ENCODE results near the gene PROSER2. TPM values are rescaled to one million over a fixed set of nuclear protein-coding genes. Genes with fewer than 3 reads are reported as not detected.

The PROSER2 gene
- total and polyA plus RNA-seq, 2 of the 13 experiments (the other 11 are each of a cell fraction or from before 2014, with no cell fraction given): 6.9 to 7.7 TPM

DNA sequence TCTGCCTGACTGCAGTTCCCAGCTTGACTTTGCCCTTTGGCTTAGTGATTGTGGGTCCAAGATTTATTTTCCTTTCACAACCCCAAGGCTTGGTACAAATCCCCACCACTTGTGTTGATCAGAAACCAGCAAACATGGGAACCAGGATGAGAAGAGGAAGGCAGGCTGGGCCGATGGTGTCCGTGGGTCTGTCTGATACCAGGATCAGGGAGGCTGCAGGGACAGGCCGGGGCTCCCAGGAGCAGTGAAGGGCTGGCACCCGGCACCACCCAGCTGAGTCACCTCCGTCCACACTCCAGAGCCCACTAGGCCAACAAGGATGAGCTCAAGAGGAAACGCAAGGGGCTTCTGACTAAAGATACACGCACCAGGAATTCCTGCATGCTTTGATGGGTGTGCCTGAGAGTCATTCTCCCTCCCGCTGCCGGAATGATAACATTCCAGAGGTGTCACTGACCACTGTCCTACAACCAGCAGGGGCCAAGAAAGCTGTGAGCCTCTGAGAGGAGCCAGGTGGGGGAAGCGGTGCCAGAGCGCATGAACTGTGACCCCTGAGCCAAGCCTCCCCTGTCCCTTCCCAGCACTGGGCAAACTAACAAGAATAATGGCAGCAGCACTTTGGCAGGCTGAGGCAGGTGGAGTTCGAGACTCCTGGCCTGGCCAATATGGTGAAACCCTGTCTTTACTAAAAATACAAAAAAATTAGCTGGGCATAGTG lies 29.2 kb upstream of the PROSER2 start (continued):
- TF ChIP-seq ZFP91 (CRISPR knock-in tag; IDR thresholded peaks at IDR 0.05; ENCODE audit: borderline replicate concordance) (peak; percentile 24; the same call in 1 of the 2 replicates), ZNF652 (CRISPR knock-in tag; IDR thresholded peaks at IDR 0.05; ENCODE audit: borderline replicate concordance, low read depth) (no peak), ZKSCAN5 (CRISPR knock-in tag; IDR thresholded peaks at IDR 0.05) (no peak), NCOA2 (CRISPR knock-in tag; IDR thresholded peaks at IDR 0.05) (peak; percentile 37; the same call in 1 of the 2 replicates), FOSL2 (CRISPR knock-in tag; IDR thresholded peaks at IDR 0.05) (peak; percentile 90), ASH2L (IDR thresholded peaks at IDR 0.05; ENCODE audit: insufficient read length, low read depth, low read length) (peak; percentile 21), MAFG (CRISPR knock-in tag; IDR thresholded peaks at IDR 0.05) (no peak), ZBTB26 (CRISPR knock-in tag; IDR thresholded peaks at IDR 0.05; ENCODE audit: borderline replicate concordance) (peak; percentile 17; the same call in 1 of the 2 replicates), SPEN (CRISPR knock-in tag; IDR thresholded peaks at IDR 0.05; ENCODE audit: low read depth) (peak; percentile 53; the same call in 1 of the 2 replicates), NR2F6 (IDR thresholded peaks at IDR 0.05) (peak; percentile 49), NR2F6 (CRISPR knock-in tag; IDR thresholded peaks at IDR 0.05) (peak; percentile 75), ZBTB7B (CRISPR knock-in tag; IDR thresholded peaks at IDR 0.05) (peak; percentile 31; the same call in 1 of the 2 replicates), CBFB (CRISPR knock-in tag; IDR thresholded peaks at IDR 0.05) (no peak), ARID2 (CRISPR knock-in tag; IDR thresholded peaks at IDR 0.05; ENCODE audit: borderline replicate concordance) (0 out of 2 replicates have a peak, but pooled peaks have one; percentile 8), TRIM24 (CRISPR knock-in tag; IDR thresholded peaks at IDR 0.05) (no peak), GABPB1 (CRISPR knock-in tag; IDR thresholded peaks at IDR 0.05) (peak; percentile 41; the same call in 1 of the 2 replicates), SALL1 (CRISPR knock-in tag; IDR thresholded peaks at IDR 0.05) (peak; percentile 80), HNF1A (IDR thresholded peaks at IDR 0.05; ENCODE audit: low read depth) (no peak), HNF1A (CRISPR knock-in tag; IDR thresholded peaks at IDR 0.05; ENCODE audit: borderline replicate concordance) (peak; percentile 56; the same call in 1 of the 2 replicates), ZNF556 (CRISPR knock-in tag; IDR thresholded peaks at IDR 0.05; ENCODE audit: borderline replicate concordance) (0 out of 2 replicates have a peak, but pooled peaks have one; percentile 39)
- TF ChIP-seq, protein P1, sequence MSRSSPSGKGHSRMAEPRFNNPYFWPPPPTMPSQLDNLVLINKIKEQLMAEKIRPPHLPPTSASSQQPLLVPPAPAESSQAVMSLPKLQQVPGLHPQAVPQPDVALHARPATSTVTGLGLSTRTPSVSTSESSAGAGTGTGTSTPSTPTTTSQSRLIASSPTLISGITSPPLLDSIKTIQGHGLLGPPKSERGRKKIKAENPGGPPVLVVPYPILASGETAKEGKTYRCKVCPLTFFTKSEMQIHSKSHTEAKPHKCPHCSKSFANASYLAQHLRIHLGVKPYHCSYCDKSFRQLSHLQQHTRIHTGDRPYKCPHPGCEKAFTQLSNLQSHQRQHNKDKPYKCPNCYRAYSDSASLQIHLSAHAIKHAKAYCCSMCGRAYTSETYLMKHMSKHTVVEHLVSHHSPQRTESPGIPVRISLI (CRISPR knock-in tag; IDR thresholded peaks at IDR 0.05; ENCODE audit: borderline replicate concordance): 0 out of 2 replicates have a peak, but pooled peaks have one; percentile 34

Data from HepG2 (cell line).